HG03442 (cell line): Measurements from ENCODE around the gene NFKBIL1.
"Not testable (repeated sequence)": the region's sequence is repeated elsewhere in the genome, so short reads cannot be mapped to it uniquely, and the experiment has no call there.

Experiments used
- ATAC-seq: cut with Tn5 transposase; IDR thresholded peaks from one replicate; pipeline ENCODE4 v1.9.1; 2021; ENCODE audit warnings: mild to moderate bottlenecking, moderate library complexity; ENCODE audit not compliant: unreplicated experiment

The NFKBIL1 gene

GRCh38 chr6:31546958-31547726 is at the start of gene NFKBIL1:
Gene NFKBIL1, plus strand, starts transcription at chr6:31547608. Its CDS starts 87 bp downstream, at chr6:31547695.
- peak; percentile 67 for ATAC-seq

- no peak for ATAC-seq
Measured at GRCh38 chr6:31498748-31499147, 48.7 kb upstream of the NFKBIL1 start.

DNA sequence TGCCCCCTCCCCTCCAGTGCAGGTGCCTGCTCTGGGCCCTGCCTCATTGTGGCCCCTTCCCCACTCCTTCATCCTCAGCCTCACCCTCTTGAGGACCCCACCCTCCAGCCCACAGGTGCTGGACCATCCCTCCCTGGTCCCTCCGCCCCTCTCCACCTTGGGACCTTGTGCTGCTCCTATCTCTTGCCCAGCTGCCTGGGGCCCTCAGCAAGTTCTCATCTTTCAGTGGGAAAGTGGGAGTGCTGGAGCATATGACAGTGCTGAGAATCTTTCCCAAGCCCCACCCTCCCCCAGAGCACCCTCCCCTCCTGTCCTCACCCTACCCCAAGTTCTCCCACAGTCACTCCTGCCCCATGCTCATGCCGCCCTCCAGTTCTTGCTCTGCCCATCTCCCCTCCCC is 47.8 kb upstream of the NFKBIL1 start:
- ATAC-seq, result not testable (repeated sequence)

DNA sequence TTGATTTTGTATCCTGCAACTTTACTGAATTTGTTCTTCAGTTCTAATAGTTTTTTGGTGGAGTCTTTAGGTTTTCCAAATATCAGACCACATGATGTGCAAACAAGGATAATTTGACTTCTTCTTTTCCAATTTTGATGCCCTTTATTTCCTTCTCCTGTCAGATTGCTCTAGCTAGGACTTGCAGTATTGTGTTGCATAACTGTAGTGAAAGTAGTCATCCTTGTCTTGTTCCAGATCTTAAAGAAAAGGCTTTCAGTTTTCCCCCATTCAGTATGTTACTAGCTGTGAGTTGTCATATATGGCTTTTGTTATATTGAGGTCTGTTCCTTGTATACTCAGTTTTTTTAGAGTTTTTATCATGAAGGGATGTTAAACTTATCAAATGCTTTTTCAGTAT is 44.8 kb upstream of the NFKBIL1 start:
- ATAC-seq, result no peak

DNA sequence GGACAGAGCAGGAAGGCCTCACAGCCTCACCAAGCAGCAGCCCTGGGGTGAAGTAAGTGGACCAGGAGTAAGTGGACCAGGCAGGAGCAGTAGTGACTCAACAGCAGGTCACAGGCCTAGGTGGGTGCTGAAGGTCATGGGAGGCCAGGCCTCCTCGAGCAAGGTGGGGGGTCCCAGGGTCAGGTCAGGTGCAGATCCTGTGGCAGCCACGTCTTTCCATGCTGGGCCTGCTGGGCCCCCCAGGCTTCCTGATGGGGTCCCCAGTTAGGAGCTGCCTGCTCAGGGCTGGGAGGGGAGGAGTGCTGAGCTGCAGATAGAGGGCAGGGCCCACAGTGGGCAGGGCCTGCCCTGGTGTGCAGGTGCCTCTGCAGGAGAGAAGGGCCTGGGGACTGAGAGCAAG is 38.4 kb upstream of the NFKBIL1 start:
- not testable (repeated sequence) for ATAC-seq

- no peak for ATAC-seq
Measured at GRCh38 chr6:31510007-31510406, 37.4 kb upstream of the NFKBIL1 start.

DNA sequence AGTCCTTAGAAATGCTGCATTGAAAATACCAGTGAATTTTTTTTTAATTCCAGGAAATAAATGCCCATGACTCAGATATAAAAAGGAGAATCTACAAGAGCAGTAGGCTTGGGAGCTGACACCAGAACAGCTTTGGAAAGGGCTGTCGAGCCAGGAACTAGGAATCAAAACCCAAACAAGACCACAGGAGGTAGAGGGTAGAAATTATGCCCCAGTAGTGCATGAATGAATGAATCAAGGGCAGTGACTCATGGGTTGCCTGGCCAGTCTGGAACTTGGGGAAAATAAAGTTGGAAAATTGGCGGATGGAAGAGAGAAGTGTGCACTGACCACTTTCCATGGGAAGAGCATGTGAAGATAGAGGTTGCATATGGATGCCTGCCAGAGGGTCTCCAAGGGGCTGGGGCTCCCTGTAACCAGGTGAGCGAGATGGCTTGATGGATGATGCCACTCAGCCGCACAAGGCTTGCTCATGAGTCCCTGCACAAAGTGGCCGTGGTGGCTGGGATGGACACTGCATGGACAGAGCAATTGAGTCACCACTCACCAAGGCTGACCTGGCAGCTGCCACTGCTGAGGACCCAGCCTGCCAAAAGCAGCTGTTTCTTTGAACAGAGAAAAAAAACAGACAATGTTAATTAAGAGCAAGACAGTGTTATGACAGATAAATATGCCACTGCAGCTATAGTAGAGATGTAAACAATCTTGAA is 33.8 kb upstream of the NFKBIL1 start:
- no peak for ATAC-seq

DNA sequence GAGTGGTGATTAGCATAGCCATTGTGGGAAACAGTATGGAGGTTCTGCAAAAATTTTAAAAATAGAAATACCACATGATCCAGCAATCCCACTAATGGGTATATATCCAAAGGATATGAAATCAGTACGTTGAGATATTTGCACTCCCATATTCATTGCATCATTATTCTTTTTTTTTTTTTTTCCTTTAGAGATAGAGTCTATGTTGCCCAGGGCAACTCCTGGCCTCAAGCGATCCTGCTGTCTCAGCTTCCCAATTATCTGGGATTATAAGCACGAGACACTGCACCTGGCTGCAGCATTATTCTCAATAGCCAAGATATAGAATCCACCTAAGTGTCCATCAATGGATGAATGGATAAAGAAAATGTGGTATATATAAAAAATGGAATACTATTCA is 25.6 kb upstream of the NFKBIL1 start:
- no peak for ATAC-seq

DNA sequence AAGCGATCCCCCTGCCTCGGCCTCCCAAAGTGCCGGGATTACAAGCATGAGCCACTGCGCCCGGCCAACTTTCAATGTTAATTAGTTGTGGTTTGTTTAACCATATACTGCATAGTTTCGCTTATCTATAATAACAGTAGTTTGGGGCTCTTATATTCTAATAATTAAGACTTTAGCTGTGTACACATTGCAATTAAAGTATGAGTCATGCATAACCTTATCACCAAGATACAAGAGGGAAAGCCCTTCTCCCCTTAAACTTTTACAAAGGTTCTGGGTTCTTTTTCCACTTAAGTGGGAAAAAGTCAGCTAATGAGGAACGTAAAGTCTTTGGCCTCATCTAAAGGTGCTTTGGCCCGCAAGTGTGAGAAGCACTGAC is 21.9 kb upstream of the NFKBIL1 start:
- ATAC-seq, result no peak

DNA sequence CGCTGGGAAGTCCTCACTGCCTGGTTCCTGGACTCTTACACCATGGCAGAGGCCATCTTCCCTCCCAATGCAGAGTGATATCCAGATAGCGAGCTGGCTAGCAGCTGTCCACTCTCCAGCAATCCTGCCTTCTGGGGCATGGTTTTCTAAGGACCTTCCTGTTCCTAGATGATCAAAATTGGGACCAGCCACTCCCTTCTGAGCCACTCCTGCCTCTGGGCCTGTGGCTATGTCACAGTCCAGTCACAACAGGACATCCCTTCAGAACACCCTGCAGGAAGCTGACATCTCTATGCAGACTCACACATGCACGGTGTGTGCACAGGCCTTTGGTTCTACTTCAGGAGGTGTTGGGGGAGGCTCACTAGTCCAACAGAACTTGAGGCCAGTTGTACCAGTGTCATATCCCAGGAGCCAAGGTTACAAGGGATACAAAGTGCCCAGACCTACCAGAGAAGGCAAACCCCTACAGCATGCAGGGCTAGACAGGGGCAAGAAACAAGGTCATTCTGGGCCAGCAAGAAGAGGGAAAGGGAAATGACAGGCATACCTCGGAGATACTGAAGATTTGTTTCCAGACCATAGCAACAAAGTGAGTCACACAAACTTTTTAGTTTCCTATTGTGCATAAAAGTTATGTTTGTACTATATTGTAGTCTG is 21.3 kb upstream of the NFKBIL1 start:
- no peak for ATAC-seq

DNA sequence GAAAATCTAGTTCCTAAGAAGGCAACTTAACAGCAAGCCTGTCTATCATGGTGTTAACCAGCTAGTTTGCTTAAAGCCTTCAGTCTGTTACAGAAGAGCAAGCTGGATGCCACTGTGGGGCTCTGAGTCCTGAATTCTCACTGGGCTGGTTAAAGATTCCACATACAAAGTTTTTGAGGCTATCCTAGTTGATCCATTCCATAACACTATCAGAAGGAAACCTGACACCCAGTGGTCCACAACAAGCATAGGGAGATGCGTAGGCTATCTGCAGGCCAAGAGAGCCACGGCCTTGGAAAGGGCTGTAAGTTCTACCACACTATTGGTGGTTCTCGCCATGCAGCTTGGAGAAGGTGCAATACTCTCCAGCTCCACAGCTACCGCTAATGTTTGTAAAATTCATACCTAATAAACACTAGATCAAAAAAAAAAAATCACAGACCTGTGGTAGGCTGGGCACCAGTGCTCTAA is 19.1 kb upstream of the NFKBIL1 start:
- no peak for ATAC-seq

DNA sequence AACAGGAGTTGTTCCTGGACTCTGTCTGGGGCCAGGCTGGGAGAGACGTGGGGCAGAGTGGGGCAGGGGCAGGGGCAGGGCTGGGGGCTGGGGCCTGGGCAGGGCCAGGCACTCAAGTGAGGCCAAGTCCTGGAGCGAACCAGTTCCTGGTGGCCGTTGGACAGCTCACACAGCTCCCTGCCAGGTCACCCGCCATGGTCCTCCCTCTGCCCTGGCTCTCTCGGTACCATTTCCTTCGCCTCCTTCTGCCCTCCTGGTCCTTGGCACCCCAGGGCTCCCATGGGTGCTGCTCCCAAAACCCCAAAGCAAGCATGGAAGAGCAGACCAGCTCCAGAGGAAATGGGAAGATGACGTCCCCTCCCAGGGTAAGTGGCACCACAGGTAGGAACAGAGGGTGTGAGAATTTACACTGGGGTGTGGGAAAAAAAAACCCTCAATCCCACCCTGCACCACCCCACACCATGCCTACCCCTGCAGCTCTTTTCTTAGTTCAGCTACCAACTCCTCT is 18.5 kb upstream of the NFKBIL1 start, which contains the start of gene MCCD1:
TSS of gene MCCD1 (plus strand) at position 142 of the 508 bp plus-strand sequence. CDS start at position 195, 53 bp downstream.
- ATAC-seq, result no peak

- no peak for ATAC-seq
Measured at GRCh38 chr6:31529329-31530150, 17.9 kb upstream of the NFKBIL1 start.

GRCh38 chr6:31530659-31531058 is 16.7 kb upstream of the NFKBIL1 start:
- ATAC-seq, result no peak

DNA sequence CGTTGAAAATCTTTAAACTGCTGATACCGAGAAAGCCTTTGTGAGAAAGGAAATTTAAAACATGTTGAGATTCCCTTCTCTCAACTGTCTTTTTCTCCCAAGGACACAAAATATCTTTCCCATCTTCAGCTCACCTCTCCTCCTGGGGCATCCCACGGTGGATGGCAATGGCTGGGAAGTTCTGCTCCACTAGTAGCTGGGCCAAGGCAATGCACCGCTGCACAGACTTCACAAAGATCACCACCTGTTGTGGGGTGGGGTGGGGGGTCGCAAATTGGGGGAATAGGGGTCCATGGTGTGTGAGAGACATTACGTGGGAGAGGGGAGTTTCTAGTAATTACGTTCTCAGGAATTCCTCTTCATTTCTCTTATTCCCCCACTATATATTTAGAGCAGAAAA is 16.2 kb upstream of the NFKBIL1 start:
- no peak for ATAC-seq

- no peak for ATAC-seq
Measured at GRCh38 chr6:31531771-31532643, 15.4 kb upstream of the NFKBIL1 start.

DNA sequence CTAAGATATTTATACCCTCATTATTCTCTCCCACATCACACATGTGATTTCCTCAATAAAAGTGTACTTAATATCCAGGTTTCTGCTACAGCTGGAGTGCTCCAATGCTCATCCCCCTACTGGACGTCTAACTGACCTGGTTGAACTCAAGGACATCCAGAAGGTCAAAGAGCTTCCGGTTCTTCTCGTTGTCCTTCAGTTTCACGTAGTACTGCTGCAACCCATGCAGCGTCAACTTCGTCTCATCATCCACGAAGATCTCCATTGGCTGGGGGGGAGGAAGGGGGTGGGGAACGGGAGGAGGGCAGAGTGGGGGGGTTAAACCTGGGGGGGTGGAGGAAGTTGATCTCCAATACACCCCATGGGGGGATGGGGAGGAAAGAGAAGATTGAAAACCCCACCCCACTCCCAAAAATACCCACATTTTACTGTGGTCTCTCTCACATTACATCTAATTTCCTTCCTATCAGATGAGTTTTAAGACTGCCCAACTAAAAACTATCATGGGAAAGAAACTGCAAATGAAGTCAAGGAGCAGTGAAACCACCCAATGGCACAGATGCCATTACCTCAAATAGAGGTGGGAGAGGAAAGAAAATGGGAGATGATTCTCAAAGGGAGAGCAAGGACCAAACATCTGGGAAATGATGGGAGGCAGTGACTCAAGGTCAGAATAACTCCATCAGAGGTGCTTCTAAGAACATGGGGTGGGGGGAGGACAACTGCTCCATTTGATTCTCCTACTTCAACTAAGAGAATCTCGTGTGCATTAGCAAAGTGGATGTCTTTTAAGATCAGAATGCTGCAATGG is 14.6 kb upstream of the NFKBIL1 start:
- ATAC-seq, result no peak

GRCh38 chr6:31533455-31533841 is 14.0 kb upstream of the NFKBIL1 start:
- ATAC-seq, result no peak

- no peak for ATAC-seq
Measured at GRCh38 chr6:31534011-31534410, 13.4 kb upstream of the NFKBIL1 start.
